ENCODE results near the gene IL36G.
A peak's percentile ranks its signal among the peaks of the same experiment; 100 is the strongest.

IL36G gene

GRCh38 chr2:112972423-112973086, 5.3 kb upstream of the IL36G start:
- no peak for DNase-seq

DNA sequence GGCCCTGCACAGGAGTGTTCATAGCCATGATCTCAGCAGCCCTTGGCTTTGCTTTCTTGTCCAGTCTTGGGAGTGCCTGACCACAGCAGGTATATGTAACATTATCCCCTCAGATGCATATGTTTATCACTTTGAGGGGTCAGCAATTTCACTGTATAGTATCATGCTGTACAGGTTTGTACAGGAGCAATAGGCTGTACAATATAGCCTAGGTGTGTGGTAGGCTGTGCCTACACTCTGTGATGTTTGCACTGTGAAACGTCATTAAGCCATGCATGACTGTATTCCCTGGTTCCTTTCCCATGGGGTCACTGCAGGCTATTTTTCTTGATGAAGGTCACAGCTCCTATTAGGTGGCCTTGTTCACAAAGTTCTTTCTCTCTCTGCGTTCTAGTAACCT, 4.7 kb upstream of the IL36G start:
- no peak for DNase-seq

GRCh38 chr2:112979731-112980130, 1.9 kb downstream of the IL36G start:
- DNase-seq: no peak

DNA sequence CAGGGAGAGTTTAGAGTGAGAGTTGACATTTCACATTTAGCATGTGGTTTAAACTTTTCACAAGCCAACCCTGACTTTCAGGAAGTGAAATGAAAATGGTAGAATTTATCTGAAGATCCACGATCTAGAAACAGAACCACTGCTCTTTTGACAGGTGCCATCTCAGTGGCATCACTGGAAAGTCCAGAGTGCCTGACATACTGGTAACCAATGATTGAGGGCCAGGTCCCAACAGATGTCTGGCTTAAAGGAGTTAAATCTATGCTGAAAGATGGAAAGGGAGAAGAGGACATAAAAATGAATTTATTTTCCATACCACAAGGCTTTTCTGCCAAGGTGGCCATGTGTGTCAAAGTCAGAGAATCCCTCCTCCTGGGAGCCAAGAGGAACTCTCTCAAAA, 2.7 kb downstream of the IL36G start:
- DNase-seq: no peak

DNA sequence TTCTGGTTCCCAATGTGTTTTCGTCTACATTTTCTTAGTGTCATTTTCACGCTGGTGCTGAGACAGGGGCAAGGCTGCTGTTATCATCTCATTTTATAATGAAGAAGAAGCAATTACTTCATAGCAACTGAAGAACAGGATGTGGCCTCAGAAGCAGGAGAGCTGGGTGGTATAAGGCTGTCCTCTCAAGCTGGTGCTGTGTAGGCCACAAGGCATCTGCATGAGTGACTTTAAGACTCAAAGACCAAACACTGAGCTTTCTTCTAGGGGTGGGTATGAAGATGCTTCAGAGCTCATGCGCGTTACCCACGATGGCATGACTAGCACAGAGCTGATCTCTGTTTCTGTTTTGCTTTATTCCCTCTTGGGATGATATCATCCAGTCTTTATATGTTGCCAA, 7.3 kb downstream of the IL36G start:
- no peak for DNase-seq

DNA sequence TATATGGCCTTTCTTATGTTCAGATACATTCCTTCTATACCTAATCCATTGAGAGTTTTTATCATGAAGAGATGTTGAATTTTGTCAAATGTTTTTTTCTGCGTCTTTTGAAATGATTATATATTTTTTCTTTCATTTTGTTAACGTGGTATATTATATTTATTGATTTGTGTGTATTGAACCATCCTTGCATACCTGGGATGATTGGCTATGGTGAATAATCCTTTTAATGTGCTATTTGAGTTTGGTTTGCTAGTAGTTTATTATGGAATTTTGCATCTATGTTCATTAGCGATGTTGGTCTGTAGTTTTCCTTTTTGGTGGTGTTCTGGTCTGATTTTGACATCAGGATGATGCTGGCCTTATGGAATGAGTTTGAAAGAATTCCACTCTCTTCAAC, 11.8 kb downstream of the IL36G start:
- DNase-seq: no peak

- DNase-seq: no peak
Measured at GRCh38 chr2:112993831-112994230, 16.0 kb downstream of the IL36G start.

- DNase-seq: no peak
Measured at GRCh38 chr2:112994648-112995047, 16.8 kb downstream of the IL36G start.

DNA sequence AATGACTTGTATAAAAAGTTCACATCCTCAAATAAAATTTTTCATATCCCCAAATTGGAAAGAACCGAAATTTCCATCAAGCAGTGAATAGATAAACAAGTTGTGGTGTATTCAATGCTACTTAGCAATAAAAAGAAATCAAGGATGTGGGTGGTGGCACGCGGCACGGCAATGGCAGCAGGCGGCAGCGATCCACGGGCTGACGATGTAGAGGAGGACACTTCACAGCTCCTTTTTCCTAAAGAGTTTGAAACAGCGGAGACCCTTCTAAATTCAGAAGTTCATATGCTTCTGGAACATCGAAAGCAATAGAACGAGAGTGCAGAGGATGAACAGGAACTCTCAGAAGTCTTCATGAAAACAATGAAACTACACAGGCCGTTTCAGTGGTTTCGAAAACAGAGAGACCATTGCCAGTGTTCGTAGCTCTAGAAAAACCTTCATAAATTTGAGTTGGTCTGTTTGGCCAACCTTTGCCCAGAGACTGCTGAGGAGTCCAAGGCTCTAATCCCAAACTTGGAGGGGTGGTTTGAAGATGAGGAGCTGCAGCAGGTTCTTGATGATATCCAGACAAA, 17.6 kb downstream of the IL36G start:
- DNase-seq: no peak

- no peak for DNase-seq
Measured at GRCh38 chr2:112996635-112997034, 18.8 kb downstream of the IL36G start.

GRCh38 chr2:112997151-112997550, 19.3 kb downstream of the IL36G start:
- no peak for DNase-seq

GRCh38 chr2:113000436-113000835, 22.6 kb downstream of the IL36G start:
- no peak for DNase-seq

DNA sequence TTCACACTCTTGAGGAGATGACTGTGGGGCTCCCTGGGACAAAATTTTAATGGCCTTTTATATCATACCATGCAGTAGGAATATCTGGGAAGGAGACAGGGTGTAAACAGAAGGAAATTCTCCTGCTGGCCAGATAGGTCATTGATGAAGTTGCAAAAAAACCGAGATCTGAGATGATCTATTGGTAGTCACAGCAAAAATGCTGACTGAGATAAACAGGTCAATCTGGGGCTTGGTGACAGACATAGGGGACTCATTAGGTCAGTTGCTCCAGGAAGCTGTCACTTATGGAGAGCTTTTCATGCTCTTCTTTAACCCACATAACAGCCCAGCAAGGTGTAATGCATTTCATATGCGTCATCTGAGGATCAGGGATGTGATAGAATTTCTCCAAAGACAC, 24.9 kb downstream of the IL36G start:
- no peak for DNase-seq

DNA sequence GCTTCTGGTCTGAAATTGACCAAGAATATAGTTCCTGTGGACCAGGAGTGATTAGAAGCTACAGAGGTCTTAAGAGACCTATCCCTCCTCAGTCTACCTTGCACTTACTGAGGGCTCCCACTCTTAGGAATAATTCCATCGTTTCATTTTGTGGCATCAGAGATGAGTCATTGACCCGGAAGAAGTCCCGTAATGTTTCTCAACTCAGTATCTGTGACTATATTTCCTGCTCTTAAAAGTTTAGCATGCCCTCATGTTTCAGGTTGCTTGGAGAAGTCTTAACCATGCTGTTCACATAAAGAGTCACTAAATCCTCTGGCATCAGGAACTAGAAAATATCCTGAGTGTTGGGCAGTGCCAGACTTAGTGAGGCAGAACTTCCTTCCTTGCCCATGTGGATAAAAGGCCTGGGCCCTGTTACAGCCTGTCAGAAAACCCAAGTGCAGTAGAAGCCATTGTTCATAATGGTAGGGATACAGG, 27.3 kb downstream of the IL36G start, which contains the start of gene IL36A:
IL36A (plus strand) TSS at position 430 of the 480 bp plus-strand sequence. CDS start 413 bp downstream, outside the sequence.
- DNase-seq: peak in 1 of 4 experiments; percentile 7

DNA sequence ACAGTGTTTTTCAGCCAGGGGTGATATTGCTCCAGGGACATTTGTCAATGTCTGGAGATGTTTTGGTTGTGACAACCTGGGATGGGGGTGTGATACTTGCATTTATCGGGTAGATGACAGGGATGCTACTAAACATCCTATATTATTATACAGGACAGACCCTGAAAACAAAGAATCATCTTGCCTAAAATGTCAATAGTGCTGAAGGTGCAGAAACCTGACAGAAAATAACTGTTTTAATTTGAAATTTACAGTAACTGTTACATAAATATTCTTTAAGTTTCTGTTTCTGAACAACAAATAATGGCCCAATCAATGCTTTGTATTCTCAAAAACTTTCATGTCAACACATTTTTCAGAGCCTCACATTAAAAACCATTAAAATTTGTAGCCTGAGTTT, 29.4 kb downstream of the IL36G start:
- DNase-seq: no peak

DNA sequence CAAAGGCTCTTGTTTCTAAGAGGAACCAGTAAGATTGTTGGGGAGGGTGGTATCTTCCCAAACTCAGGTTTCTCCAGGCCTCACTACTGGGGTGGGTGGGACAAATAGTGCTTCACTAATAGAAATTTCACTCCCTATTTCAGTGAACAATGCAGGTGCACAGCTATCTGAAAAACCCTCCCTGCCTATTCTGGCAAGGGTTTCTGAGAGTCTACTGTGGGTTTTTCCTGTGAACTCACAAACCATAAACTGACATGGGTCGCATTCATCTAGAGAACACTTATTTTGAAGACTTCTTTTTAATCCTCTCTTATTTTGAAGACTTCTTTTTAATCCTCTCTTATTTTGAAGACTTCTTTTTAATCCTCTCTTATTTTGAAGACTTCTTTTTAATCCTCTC, 31.8 kb downstream of the IL36G start:
- DNase-seq: no peak

DNA sequence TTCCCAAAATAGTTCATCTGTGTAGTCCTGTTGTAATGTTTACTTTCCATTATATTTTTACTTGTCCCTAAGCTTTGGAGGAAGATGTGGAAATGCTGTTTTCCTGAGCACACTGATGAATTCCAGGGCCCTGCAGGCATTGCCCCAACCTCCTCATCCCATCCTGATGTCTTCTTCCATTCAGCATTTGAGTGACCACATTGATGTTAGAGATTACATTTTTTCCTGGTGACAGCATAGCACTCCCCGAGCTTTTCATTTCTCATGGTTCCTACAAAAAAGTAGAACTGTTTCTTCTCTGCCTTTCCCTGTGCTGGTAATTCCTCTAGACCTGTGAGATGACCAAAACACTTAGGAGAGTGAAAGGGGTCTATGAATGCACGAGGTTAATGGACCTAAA, 32.3 kb downstream of the IL36G start:
- no peak for DNase-seq

DNA sequence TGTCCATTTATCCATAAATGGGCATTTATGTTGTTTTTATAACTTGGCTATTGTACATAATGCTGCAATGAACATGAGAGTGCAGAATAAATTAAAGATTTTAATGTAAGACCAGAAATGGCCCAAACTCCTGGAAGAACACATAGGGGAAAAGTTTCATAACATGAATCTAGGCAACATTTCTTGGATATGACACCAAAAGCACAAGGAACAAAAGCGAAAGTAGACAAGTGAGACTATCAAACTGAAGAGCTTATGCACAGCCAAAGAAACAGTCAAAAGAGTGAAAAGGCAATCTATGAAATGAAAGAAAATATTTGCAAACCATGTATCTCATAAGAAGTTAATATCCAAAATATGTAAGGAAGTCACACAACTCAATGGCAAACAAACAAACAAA, 33.3 kb downstream of the IL36G start:
- no peak for DNase-seq

DNA sequence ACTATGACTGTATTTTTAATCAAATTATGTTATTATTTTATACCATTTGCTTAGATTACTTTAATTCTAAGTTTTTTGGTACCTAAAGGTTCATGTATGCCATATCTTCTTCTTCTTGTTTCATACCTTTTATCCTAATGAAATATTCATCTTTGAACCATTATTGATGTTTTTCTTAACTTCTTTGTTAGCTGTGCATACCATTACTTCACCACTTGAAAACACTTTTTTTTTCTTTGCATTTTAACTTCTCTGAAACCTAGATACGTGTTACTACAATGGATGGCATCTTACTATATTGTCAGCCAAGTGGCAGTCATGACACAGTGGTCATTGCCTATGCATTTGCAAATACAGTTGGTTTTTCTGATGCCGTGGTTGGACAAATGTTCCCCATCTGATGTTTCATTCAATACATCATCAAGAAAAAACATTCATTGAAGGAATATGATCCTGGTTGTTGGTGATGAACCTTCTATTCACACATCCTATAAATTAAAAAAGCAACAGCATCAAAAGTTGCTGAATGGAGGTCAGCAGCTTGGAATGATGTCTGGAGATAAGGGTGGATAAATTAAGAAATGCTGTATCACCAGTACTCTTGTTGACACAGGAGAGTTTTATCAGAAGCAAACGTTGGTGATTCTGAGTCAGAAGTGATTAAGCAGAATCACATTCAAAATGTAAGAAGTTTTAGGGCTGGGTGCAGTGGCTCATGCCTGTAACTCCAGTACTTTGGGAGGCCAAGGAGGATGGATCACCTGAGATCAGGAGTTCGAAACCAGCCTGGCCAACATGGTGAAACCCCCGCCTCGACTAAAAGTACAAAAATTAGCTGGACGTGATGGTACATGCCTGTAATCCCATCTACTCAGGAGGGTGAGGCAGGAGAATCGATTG, 34.9 kb downstream of the IL36G start:
- no peak for DNase-seq

DNA sequence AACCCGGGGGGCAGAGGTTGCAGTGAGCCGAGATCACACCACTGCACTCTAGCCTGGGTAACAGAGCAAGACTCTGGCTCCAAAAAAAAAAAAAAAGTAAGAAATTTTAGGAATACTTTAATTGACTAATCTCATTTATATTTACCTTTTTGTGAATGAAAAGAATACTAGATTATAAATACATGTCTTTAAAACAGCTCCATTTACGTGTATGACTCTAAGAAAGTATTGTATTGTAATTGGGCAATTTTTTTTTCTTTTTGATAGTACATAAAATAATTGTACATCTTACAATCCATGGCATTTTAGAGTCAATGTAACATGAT, 35.5 kb downstream of the IL36G start:
- no peak for DNase-seq

DNA sequence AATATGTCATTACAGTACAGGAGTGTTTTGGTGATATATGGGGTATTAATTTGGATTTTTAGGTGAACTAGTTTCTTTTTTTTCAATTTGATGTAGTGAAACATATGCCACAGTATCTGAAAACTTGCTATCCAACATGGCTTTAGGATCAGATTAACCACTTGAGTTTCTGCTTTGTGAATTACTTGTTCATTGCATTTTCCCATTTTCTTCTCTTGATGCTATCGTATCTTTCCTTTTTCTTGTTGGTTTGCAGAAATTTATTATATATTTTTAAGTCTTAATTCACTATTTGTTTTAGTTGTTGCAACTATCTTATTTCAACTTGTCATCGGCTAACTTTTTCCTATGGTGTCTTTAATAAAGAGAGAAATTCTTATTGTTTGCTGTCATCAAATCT, 36.3 kb downstream of the IL36G start:
- no peak for DNase-seq

- DNase-seq: no peak
Measured at GRCh38 chr2:113015042-113015441, 37.2 kb downstream of the IL36G start.

DNA sequence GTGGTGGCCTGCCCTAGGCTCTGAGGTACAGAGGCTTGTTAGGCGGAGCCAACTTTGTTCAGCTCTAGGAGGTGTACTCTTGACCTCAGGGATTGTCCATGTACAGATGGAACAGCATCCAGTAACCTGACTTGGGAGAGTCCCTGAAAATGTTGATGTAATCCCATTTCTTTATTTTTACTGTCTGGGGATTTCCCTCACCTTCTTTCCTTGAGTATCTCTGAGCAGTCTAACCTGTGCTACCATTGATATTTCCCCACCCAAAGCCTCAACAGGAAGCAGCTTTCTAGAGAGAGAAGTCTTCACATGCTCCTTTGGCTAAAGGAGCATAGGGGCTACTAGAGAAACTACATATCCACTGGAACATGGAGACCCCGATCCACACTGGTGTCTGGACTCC, 37.8 kb downstream of the IL36G start:
- DNase-seq: no peak

GRCh38 chr2:113018509-113018908, 40.7 kb downstream of the IL36G start:
- DNase-seq: no peak
